Ishikawa (cell line): ENCODE data around the gene SMIM29.
A peak's percentile ranks its signal among the peaks of the same experiment; 100 is the strongest.

Experiments used
- CEBPB ChIP-seq: IDR thresholded peaks from 2 replicates; pipeline ENCODE4 v1.6.1; 2012
- CREB1 ChIP-seq: IDR thresholded peaks from 2 replicates; pipeline ENCODE4 v1.6.1; 2012; ENCODE audit warnings: low read depth
- EGR1 ChIP-seq: IDR thresholded peaks from 2 replicates; pipeline ENCODE4 v1.6.1; 2012
- EP300 ChIP-seq: IDR thresholded peaks from 2 replicates; pipeline ENCODE4 v1.6.1; 2012; ENCODE audit warnings: borderline replicate concordance
- FOXM1 ChIP-seq: IDR thresholded peaks from 2 replicates; pipeline ENCODE4 v1.6.1; 2012; ENCODE audit warnings: low read depth, borderline replicate concordance
- NFIC ChIP-seq: IDR thresholded peaks from 2 replicates; pipeline ENCODE4 v1.6.1; 2012
- RAD21 ChIP-seq: IDR thresholded peaks from 2 replicates; pipeline ENCODE4 v1.6.1; 2012; ENCODE audit warnings: low read depth
- TAF1 ChIP-seq: IDR thresholded peaks from 2 replicates; pipeline ENCODE4 v1.6.1; 2012; ENCODE audit warnings: low read depth, mild to moderate bottlenecking
- TCF12 ChIP-seq: IDR thresholded peaks from 2 replicates; pipeline ENCODE4 v1.6.1; 2012; ENCODE audit warnings: low read depth
- TEAD4 ChIP-seq: IDR thresholded peaks from 2 replicates; pipeline ENCODE4 v1.6.1; 2012
- YY1 ChIP-seq: IDR thresholded peaks from 2 replicates; pipeline ENCODE4 v1.6.1; 2012; ENCODE audit warnings: low read depth
- ZBTB7A ChIP-seq: IDR thresholded peaks from 2 replicates; pipeline ENCODE4 v1.6.1; 2012; ENCODE audit warnings: low read depth
- TF ChIP-seq, protein P1 (sequence below): IDR thresholded peaks from 2 replicates; pipeline ENCODE4 v1.6.1; 2012
- TF ChIP-seq, protein P2 (sequence below): IDR thresholded peaks from 2 replicates; pipeline ENCODE4 v1.6.1; 2012
- TF ChIP-seq, protein P3 (sequence below): IDR thresholded peaks from 2 replicates; pipeline ENCODE4 v1.6.1; 2012; ENCODE audit warnings: low read depth, mild to moderate bottlenecking

The SMIM29 gene

DNA sequence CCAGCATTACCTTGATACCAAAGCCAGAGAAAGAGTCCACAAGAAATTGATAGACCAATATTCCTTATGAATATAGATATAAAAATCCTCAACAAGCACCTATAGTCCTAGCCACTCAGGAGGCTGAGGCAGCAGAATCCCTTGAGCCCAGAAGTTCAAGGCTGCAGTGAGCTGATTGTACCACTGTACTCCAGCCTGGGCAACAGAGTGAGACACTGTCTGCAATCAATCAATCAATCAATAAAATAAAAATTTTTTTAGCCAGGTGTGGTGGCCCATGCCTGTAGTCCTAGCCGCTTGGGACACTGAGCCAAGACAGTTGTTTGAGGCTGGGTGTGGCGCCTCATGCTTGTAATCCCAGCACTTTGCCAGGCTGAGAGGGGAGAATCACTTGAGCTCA, 18.9 kb upstream of the SMIM29 start:
- TF ChIP-seq CREB1 (no peak), TEAD4 (no peak), ZBTB7A (no peak), CEBPB (no peak), RAD21 (no peak)

DNA sequence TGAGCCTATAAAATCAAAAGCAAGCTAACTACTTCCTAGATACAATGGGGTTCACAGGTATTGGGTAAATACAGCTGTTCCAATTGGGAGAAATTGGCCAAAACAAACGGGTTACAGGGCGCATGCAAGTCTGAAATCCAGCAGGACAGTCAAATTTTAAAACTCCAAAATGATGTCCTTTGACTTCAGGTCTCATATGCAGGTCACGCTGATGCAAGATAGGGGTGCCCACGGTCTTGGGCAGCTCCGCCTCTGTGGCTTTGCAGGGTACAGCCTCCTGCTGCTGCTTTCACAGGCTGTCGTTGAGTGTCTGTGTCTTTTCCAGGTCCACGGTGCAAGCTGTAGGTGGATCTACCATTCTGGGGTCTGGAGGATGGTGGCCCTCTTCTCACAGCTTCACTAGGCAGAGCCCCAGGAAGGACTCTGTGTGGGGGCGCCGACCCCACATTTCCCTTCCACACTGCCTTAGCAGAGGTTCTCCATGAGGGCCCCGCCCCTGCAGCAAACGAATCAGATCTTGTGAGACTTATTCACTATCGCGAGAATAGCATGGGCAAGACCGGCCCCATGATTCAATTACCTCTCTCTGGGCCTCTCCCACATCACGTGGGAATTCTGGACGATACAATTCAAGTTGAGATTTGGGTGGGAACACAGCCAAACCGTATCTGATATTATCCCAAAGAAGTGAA, 11.9 kb upstream of the SMIM29 start:
- no peak for TF ChIP-seq FOXM1
- TF ChIP-seq TEAD4 = no peak
- TF ChIP-seq, protein P1, sequence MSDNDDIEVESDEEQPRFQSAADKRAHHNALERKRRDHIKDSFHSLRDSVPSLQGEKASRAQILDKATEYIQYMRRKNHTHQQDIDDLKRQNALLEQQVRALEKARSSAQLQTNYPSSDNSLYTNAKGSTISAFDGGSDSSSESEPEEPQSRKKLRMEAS = no peak
- TF ChIP-seq, protein P2, sequence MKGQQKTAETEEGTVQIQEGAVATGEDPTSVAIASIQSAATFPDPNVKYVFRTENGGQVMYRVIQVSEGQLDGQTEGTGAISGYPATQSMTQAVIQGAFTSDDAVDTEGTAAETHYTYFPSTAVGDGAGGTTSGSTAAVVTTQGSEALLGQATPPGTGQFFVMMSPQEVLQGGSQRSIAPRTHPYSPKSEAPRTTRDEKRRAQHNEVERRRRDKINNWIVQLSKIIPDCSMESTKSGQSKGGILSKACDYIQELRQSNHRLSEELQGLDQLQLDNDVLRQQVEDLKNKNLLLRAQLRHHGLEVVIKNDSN = no peak

DNA sequence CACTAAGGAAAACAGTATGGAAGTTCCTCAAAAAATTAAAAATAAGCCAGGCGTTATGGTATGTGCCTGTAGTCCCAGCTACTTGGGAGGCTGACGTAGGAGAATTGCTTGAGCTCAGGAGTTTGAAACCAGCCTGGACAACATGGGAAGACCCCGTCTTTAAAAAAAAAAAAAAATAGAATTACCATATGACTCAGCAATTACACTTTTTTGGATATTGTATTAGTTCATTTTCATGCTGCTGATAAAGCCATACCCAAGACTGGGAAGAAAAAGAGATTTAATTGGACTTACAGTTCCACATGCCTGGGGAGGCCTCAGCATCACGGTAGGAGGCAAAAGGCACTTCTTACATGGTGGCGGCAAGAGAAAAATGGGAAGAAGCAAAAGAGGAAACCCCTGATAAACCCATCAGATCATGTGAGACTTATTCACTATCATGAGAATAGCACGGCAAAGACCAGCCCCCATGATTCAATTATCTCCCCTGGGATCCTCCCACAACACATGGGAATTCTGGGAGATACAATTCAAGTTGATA, 10.8 kb upstream of the SMIM29 start:
- TF ChIP-seq, protein P3, sequence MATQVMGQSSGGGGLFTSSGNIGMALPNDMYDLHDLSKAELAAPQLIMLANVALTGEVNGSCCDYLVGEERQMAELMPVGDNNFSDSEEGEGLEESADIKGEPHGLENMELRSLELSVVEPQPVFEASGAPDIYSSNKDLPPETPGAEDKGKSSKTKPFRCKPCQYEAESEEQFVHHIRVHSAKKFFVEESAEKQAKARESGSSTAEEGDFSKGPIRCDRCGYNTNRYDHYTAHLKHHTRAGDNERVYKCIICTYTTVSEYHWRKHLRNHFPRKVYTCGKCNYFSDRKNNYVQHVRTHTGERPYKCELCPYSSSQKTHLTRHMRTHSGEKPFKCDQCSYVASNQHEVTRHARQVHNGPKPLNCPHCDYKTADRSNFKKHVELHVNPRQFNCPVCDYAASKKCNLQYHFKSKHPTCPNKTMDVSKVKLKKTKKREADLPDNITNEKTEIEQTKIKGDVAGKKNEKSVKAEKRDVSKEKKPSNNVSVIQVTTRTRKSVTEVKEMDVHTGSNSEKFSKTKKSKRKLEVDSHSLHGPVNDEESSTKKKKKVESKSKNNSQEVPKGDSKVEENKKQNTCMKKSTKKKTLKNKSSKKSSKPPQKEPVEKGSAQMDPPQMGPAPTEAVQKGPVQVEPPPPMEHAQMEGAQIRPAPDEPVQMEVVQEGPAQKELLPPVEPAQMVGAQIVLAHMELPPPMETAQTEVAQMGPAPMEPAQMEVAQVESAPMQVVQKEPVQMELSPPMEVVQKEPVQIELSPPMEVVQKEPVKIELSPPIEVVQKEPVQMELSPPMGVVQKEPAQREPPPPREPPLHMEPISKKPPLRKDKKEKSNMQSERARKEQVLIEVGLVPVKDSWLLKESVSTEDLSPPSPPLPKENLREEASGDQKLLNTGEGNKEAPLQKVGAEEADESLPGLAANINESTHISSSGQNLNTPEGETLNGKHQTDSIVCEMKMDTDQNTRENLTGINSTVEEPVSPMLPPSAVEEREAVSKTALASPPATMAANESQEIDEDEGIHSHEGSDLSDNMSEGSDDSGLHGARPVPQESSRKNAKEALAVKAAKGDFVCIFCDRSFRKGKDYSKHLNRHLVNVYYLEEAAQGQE = no peak
- TF ChIP-seq FOXM1 (no peak), TEAD4 (no peak), YY1 (no peak), TCF12 (no peak), CEBPB (no peak), TAF1 (no peak), NFIC (no peak), CREB1 (no peak), EP300 (no peak), RAD21 (no peak)
- TF ChIP-seq, protein P2 = no peak
- TF ChIP-seq, protein P1 = no peak

DNA sequence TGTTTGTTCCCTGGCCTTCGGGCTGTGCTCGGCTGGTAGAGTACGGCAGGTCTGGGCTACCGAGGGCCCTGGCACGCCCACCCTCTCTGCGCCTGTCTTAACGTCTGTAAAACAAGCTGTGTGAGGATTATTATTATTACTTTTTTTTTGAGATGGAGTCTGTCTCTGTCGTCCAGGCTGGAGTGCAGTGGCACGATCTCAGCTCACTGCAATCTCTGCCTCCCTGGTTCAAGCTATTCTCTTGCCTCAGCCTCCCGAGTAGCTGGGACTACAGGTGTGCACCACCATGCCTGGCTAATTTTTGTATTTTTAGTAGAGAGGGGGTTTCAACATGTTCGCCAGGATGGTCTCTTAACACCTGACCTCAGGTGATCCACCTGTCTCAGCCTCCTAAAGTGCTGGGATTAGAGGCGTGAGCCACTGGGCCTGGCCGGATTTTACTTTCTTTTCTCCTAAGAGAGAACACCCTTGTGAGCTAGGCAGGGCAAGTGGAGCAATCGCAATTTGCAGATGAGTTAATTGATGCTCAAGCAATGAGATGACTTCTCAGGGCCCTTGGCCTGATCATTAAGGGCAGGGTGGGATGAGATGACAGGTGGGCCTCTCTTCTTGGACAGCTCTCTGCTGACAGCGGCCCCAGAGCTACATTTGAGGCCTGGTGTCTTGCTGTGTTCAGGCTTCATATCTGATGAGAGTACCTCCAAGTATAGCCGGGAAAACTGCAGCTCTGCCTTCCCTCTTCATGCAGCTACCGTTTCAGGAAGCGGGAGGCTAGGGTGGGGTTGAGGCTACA, 859 bp upstream of the SMIM29 start:
- TF ChIP-seq NFIC (no peak), YY1 (no peak), EGR1 (no peak), TAF1 (no peak), ZBTB7A (no peak)
- TF ChIP-seq, protein P2 = no peak

DNA sequence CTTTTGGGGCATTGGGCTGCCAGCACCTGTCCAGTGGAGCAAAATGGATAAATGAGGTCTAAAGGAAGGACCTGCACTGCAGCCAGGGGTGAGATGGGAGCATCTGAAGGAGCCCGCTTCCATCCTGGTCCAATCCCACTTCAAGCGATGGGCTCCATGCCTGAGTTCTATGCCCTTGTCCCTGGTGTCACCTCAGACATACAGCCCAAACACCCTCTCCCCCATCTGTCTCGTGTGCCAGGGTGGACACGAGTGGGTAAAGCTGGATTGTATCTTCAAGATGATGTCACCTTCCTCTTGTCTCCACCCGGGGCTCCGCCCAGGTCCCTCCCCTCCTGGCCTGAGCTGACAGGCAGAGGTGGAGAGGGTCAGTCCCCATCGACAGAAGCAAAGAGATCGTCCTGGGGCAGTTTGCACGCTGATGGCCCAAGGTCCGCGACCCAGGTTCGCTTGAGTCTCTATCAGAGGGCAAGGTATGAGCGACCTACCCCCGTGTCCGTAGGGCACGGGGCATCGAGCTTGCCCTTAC, 544 bp downstream of the SMIM29 start:
- 0 out of 2 replicates have a peak, but pooled peaks have one; percentile 1 for TF ChIP-seq ZBTB7A
- TF ChIP-seq YY1 = no peak

DNA sequence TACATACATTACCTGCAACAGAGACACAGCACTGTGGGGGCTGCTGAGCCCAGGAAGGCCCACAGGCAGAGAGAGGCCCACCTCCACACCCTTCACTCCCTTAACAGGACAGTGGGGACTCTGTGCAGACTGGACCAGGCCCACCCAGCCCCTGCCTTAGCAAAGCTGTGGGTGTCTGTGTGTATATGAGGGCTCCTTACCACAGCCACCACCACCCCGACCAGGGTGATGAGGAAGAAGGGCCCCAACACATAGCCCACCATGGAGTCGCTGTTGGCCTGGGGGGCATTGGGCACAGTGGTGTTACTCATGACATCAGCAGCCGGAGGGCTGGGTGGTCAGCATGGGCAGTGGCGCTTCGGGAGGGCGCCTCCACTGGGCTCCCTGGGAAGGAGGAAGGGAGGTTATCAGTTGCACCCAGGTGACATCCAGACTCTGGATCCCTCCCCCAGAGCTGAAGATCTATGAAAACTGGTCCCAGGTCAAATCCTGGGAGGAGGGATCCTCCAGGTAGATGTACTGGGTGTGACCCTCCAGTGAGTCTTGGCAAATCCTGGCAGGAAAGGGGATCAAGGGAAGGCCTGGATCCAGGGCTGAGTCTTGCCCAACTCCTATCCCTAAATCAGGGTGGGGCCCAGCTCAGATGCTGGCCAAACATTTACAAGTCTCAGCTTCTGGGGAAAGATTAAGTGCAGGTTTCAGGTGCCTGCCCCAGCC, 1.2 kb downstream of the SMIM29 start:
- no peak for TF ChIP-seq RAD21
- no peak for TF ChIP-seq TEAD4
- no peak for TF ChIP-seq CEBPB
- TF ChIP-seq EP300 = no peak
- no peak for TF ChIP-seq YY1
- TF ChIP-seq CREB1 = no peak
- no peak for TF ChIP-seq NFIC
- TF ChIP-seq TCF12 = no peak
- TF ChIP-seq, protein P1 = no peak
